SK-N-SH treated with all-trans-retinoic acid at 6 μM for 48 hours (cell line): ENCODE measurements around the gene DHX8.
A peak's percentile ranks its signal among the peaks of the same experiment; 100 is the strongest.

Source experiments
- ATAC-seq: fragments of 200-7000 bp; cut with Tn5 transposase; 3 replicates; pipeline ENCODE4 v1.9.1; 2020; ENCODE audit warnings: mild to moderate bottlenecking, moderate library complexity
- BACH2 ChIP-seq: fragments of 250-450 bp; sonication (Bioruptor Pico); IDR thresholded peaks from 2 replicates; pipeline ENCODE4 v1.9.0; 2021; ENCODE audit warnings: mild to moderate bottlenecking, borderline replicate concordance
- CREB5 ChIP-seq: fragments of 250-450 bp; sonication (Bioruptor Pico); IDR thresholded peaks from 2 replicates; pipeline ENCODE4 v1.5.1; 2020; ENCODE audit warnings: low read depth, mild to moderate bottlenecking, moderate library complexity
- CSDC2 ChIP-seq: fragments of 250-450 bp; sonication (Bioruptor Pico); IDR thresholded peaks from 2 replicates; pipeline ENCODE4 v1.5.0; 2020; ENCODE audit warnings: mild to moderate bottlenecking, moderate library complexity
- CSRNP3 ChIP-seq: fragments of 250-450 bp; sonication (Bioruptor Pico); IDR thresholded peaks from 2 replicates; pipeline ENCODE4 v1.5.1; 2021; ENCODE audit warnings: mild to moderate bottlenecking, moderate library complexity
- ESRRG ChIP-seq: fragments of 250-450 bp; sonication (Bioruptor Pico); IDR thresholded peaks from 2 replicates; pipeline ENCODE4 v1.6.1; 2021; ENCODE audit warnings: mild to moderate bottlenecking
- GLIS3 ChIP-seq: fragments of 250-450 bp; sonication (Bioruptor Pico); IDR thresholded peaks from 2 replicates; pipeline ENCODE4 v1.5.0; 2020; ENCODE audit warnings: mild to moderate bottlenecking, moderate library complexity
- ISL1 ChIP-seq: fragments of 250-450 bp; sonication (Bioruptor Pico); IDR thresholded peaks from 2 replicates; pipeline ENCODE4 v2.1.2; 2022; ENCODE audit warnings: mild to moderate bottlenecking, moderate library complexity
- OSR1 ChIP-seq: fragments of 250-450 bp; sonication (Bioruptor Pico); IDR thresholded peaks from 2 replicates; pipeline ENCODE4 v1.8.0; 2022; ENCODE audit warnings: moderate library complexity, mild to moderate bottlenecking, inconsistent platforms
- PATZ1 ChIP-seq: fragments of 250-450 bp; sonication (Bioruptor Pico); IDR thresholded peaks from 2 replicates; pipeline ENCODE4 v1.8.0; 2020; ENCODE audit warnings: mild to moderate bottlenecking, moderate library complexity, borderline replicate concordance
- POU6F1 ChIP-seq: fragments of 250-450 bp; sonication (Bioruptor Pico); IDR thresholded peaks from 2 replicates; pipeline ENCODE4 v1.8.0; 2021; ENCODE audit warnings: low read depth, mild to moderate bottlenecking, moderate library complexity, borderline replicate concordance
- PPARA ChIP-seq: fragments of 250-450 bp; sonication (Bioruptor Pico); IDR thresholded peaks from 2 replicates; pipeline ENCODE4 v1.5.0; 2020; ENCODE audit warnings: mild to moderate bottlenecking, borderline replicate concordance
- RARB ChIP-seq: fragments of 250-450 bp; sonication (Bioruptor Pico); IDR thresholded peaks from 2 replicates; pipeline ENCODE4 v1.8.0; 2021; ENCODE audit warnings: mild to moderate bottlenecking, moderate library complexity
- SNAI2 ChIP-seq: fragments of 250-450 bp; sonication (Bioruptor Pico); IDR thresholded peaks from 2 replicates; pipeline ENCODE4 v1.5.0; 2020; ENCODE audit warnings: mild to moderate bottlenecking, moderate library complexity
- TCF4 ChIP-seq: fragments of 250-450 bp; sonication (Bioruptor Pico); IDR thresholded peaks from 2 replicates; pipeline ENCODE4 v1.8.0; 2021; ENCODE audit warnings: mild to moderate bottlenecking, moderate library complexity, borderline replicate concordance
- TOX ChIP-seq: fragments of 250-450 bp; sonication (Bioruptor Pico); IDR thresholded peaks from 2 replicates; pipeline ENCODE4 v1.8.0; 2021; ENCODE audit warnings: mild to moderate bottlenecking, moderate library complexity, borderline replicate concordance
- TSHZ2 ChIP-seq: fragments of 250-450 bp; sonication (Bioruptor Pico); IDR thresholded peaks from 2 replicates; pipeline ENCODE4 v1.5.0; 2020; ENCODE audit warnings: mild to moderate bottlenecking, moderate library complexity
- ZFP3 ChIP-seq: fragments of 250-450 bp; sonication (Bioruptor Pico); IDR thresholded peaks from 2 replicates; pipeline ENCODE4 v1.5.0; 2020; ENCODE audit warnings: mild to moderate bottlenecking, moderate library complexity
- ZFP30 ChIP-seq: fragments of 450-650 bp; formaldehyde crosslinking; IDR thresholded peaks from 2 replicates; pipeline ENCODE4 v1.5.0; 2022; ENCODE audit warnings: mild to moderate bottlenecking, moderate library complexity
- ZNF565 ChIP-seq: fragments of 450-650 bp; formaldehyde crosslinking; conservative IDR thresholded peaks from 2 replicates; pipeline ENCODE4 v1.5.0; 2020; ENCODE audit warnings: low read depth, mild to moderate bottlenecking, moderate library complexity
- ZNF70 ChIP-seq: fragments of 450-650 bp; formaldehyde crosslinking; IDR thresholded peaks from 2 replicates; pipeline ENCODE4 v1.5.0; 2020; ENCODE audit warnings: mild to moderate bottlenecking, moderate library complexity
- ZNF8 ChIP-seq: fragments of 450-650 bp; formaldehyde crosslinking; IDR thresholded peaks from 2 replicates; pipeline ENCODE4 v1.5.0; 2020; ENCODE audit warnings: mild to moderate bottlenecking, moderate library complexity

Gene DHX8

GRCh38 chr17:43483674-43484551 is at the start of gene DHX8:
TSS of gene DHX8 (plus strand) at chr17:43483975. CDS start at chr17:43484038, 63 bp downstream.
- TF ChIP-seq OSR1 (CRISPR knock-in tag) (no peak), ZFP3 (CRISPR knock-in tag) (no peak)
- TF ChIP-seq, all 23 proteins: peak for 0
- peak; percentile 99 for ATAC-seq

- TF ChIP-seq BACH2 (CRISPR knock-in tag) = no peak
- TF ChIP-seq TOX (CRISPR knock-in tag) = no peak
- no peak for TF ChIP-seq ESRRG
- no peak for TF ChIP-seq CSRNP3 (CRISPR knock-in tag)
- TF ChIP-seq TSHZ2 (CRISPR knock-in tag) = no peak
- no peak for TF ChIP-seq POU6F1
- TF ChIP-seq ZNF8 (CRISPR knock-in tag) = no peak
- TF ChIP-seq ISL1 = no peak
- no peak for TF ChIP-seq ZNF70 (CRISPR knock-in tag)
- no peak for TF ChIP-seq PPARA
- no peak for TF ChIP-seq CSDC2
- no peak for TF ChIP-seq RARB
- TF ChIP-seq TCF4 = no peak
- no peak for TF ChIP-seq ZFP3 (CRISPR knock-in tag)
- no peak for TF ChIP-seq ZFP30 (CRISPR knock-in tag)
- no peak for ATAC-seq
These were observed 48.9 kb upstream of the DHX8 start for GRCh38 chr17:43434902-43435319.

GRCh38 chr17:43437756-43438155 is 46.0 kb upstream of the DHX8 start:
- no peak for TF ChIP-seq ZFP30 (CRISPR knock-in tag)
- TF ChIP-seq ZNF70 (CRISPR knock-in tag) = no peak
- no peak for TF ChIP-seq TSHZ2 (CRISPR knock-in tag)
- TF ChIP-seq CSDC2 = no peak
- no peak for TF ChIP-seq GLIS3 (CRISPR knock-in tag)
- TF ChIP-seq ZNF565 (CRISPR knock-in tag) = no peak
- no peak for TF ChIP-seq ESRRG
- TF ChIP-seq ZFP3 (CRISPR knock-in tag) = no peak
- no peak for TF ChIP-seq SNAI2
- TF ChIP-seq PATZ1 (CRISPR knock-in tag) = no peak
- no peak for TF ChIP-seq OSR1 (CRISPR knock-in tag)
- TF ChIP-seq TOX (CRISPR knock-in tag) = no peak
- no peak for TF ChIP-seq TCF4
- TF ChIP-seq POU6F1 = no peak
- no peak for TF ChIP-seq PPARA
- TF ChIP-seq BACH2 (CRISPR knock-in tag) = no peak
- no peak for TF ChIP-seq CREB5
- no peak for ATAC-seq
